GM18505 (cell line): ENCODE data around the gene KRTAP21-3.

Experiments used
- ATAC-seq: cut with Tn5 transposase; IDR thresholded peaks from one replicate; pipeline ENCODE4 v1.9.1; 2021; ENCODE audit not compliant: unreplicated experiment
- POLR2A ChIP-seq: IDR thresholded peaks from 4 replicates; pipeline ENCODE4 v1.6.1; 2011; ENCODE audit warnings: borderline replicate concordance; ENCODE audit not compliant: insufficient read depth, insufficient read length; ENCODE audit errors: extremely low read depth

KRTAP21-3 gene

GRCh38 chr21:30707409-30707808 lies 11.2 kb downstream of the KRTAP21-3 start:
- no peak for ATAC-seq
- TF ChIP-seq POLR2A: no peak

GRCh38 chr21:30695956-30696355 lies 22.6 kb downstream of the KRTAP21-3 start:
- TF ChIP-seq POLR2A: no peak
- no peak for ATAC-seq

- no peak for TF ChIP-seq POLR2A
- no peak for ATAC-seq
These were observed 28.8 kb downstream of the KRTAP21-3 start for GRCh38 chr21:30689822-30690221.

GRCh38 chr21:30684506-30684905 lies 34.1 kb downstream of the KRTAP21-3 start:
- ATAC-seq: no peak
- TF ChIP-seq POLR2A: no peak

GRCh38 chr21:30680586-30680985 lies 38.0 kb downstream of the KRTAP21-3 start:
- ATAC-seq: no peak
- no peak for TF ChIP-seq POLR2A

- no peak for TF ChIP-seq POLR2A
- ATAC-seq: no peak
These were observed 41.8 kb downstream of the KRTAP21-3 start for GRCh38 chr21:30676737-30677136.

GRCh38 chr21:30674312-30674711 lies 44.3 kb downstream of the KRTAP21-3 start:
- no peak for TF ChIP-seq POLR2A
- no peak for ATAC-seq

GRCh38 chr21:30672985-30673650 lies 45.5 kb downstream of the KRTAP21-3 start:
- no peak for ATAC-seq
- TF ChIP-seq POLR2A: no peak

GRCh38 chr21:30668776-30669175 lies 49.8 kb downstream of the KRTAP21-3 start:
- no peak for ATAC-seq
- TF ChIP-seq POLR2A: no peak
